A549 (cell line): ENCODE results near the gene TTF1. TPM values are rescaled to one million over a fixed set of nuclear protein-coding genes. Genes with fewer than 3 reads are reported as not detected.

Experiments used
- ATAC-seq, 2 experiments: fragments of 200-7000 bp in 1 of 2; fragments of >200 bp in 1 of 2; cut with Nextera tagmentation in 1 of 2; cut with Tn5 transposase in 1 of 2; 3 replicates each; pipeline versions ENCODE4 v1.8.0 to v1.9.1; 2018 to 2020; ENCODE audit warnings: mild to moderate bottlenecking in 1 of 2, moderate library complexity in 1 of 2
- CTCF ChIA-PET: fragments of 300-600 bp; sonication (Branson Sonifier 250); formaldehyde crosslinking; extraction: SDS; loops from one replicate; lab custom pipeline; 2021; ENCODE audit warnings: antibody characterized with exemption, inconsistent platforms; lab: Yijun Ruan, JAX
- POLR2A ChIA-PET: fragments of 350-600 bp; formaldehyde crosslinking; extraction: SDS; loops from one replicate; lab custom pipeline; 2021; ENCODE audit warnings: antibody characterized with exemption, inconsistent platforms; lab: Yijun Ruan, JAX
- DNase-seq, 2 experiments: peaks; one replicate each; pipeline versions ENCODE4 v3.0.0 to v3.0.0-alpha.2; 2011 to 2016; ENCODE audit warnings: low read depth in 1 of 2, low spot score in 1 of 2
- FAIRE-seq: peaks from 2 replicates; lab custom pipeline; 2011; peaks lifted over from hg19 to GRCh38; lab: Jason Lieb, UNC
- H3K27ac ChIP-seq, 2 experiments: fragments of >200 bp; sonication (Bioruptor Twin); formaldehyde crosslinking; 3 replicates each; pipeline ENCODE4 v1.5.1; 2016 to 2017
- H3K4me1 ChIP-seq: fragments of >200 bp; sonication (Bioruptor Twin); formaldehyde crosslinking; 3 replicates; pipeline ENCODE4 v1.6.1; 2016
- H3K4me2 ChIP-seq: fragments of >200 bp; sonication (Bioruptor Twin); formaldehyde crosslinking; 3 replicates; pipeline ENCODE4 v1.6.1; 2016
- H3K4me3 ChIP-seq: fragments of >200 bp; sonication (Bioruptor Twin); formaldehyde crosslinking; 3 replicates; pipeline ENCODE4 v1.5.1; 2016
- H3K9me3 ChIP-seq: fragments of >200 bp; sonication (Bioruptor Twin); formaldehyde crosslinking; 3 replicates; pipeline ENCODE4 v1.6.1; 2016
- FOSL2 ChIP-seq, 2 experiments: fragments of 450-650 bp in 1 of 2; fragments of >200 bp in 1 of 2; sonication (Bioruptor Twin) in 1 of 2; formaldehyde crosslinking; IDR thresholded peaks; 2 replicates each; pipeline versions ENCODE4 v1.5.0 to v1.6.1; 2016 to 2020; ENCODE audit warnings: mild to moderate bottlenecking in 1 of 2, moderate library complexity in 1 of 2
- GATA3 ChIP-seq: IDR thresholded peaks from 2 replicates; pipeline ENCODE4 v1.6.1; 2012; ENCODE audit warnings: borderline replicate concordance
- JUNB ChIP-seq: fragments of >200 bp; sonication (Bioruptor Twin); formaldehyde crosslinking; IDR thresholded peaks from 2 replicates; pipeline ENCODE4 v1.6.1; 2016
- PHF8 ChIP-seq: fragments of 200-600 bp; sonication (generic); IDR thresholded peaks from 2 replicates; pipeline ENCODE4 v1.6.1; 2016; ENCODE audit warnings: low read depth, mild to moderate bottlenecking, antibody characterized with exemption, moderate library complexity, borderline replicate concordance
- POLR2A ChIP-seq: IDR thresholded peaks from 2 replicates; pipeline ENCODE4 v1.6.1; 2012; ENCODE audit warnings: mild to moderate bottlenecking, low read length
- RAD21 ChIP-seq, 2 experiments: fragments of >200 bp in 1 of 2; sonication (Bioruptor Twin) in 1 of 2; formaldehyde crosslinking in 1 of 2; IDR thresholded peaks in 1 of 2; conservative IDR thresholded peaks in 1 of 2; 2 replicates in 1 of 2; 3 replicates in 1 of 2; pipeline ENCODE4 v1.6.1; 2012 to 2018; ENCODE audit warnings: inconsistent platforms in 1 of 2
- SMC3 ChIP-seq: fragments of >200 bp; sonication (Bioruptor Twin); formaldehyde crosslinking; IDR thresholded peaks from 3 replicates; pipeline ENCODE4 v1.6.1; 2018; ENCODE audit warnings: inconsistent platforms
- TP53 ChIP-seq: fragments of 250-450 bp; sonication (Bioruptor Pico); IDR thresholded peaks from 2 replicates; pipeline ENCODE4 v1.5.0; 2021; ENCODE audit warnings: mild to moderate bottlenecking, moderate library complexity
- WGBS: methylation state at CpG from one replicate; pipeline ENCODE4 v1.1.6; 2017; ENCODE audit errors: missing lambda C conversion rate; 5-methylcytosine and 5-hydroxymethylcytosine counted together
- polyA plus RNA-seq, 4 experiments: library from polyadenylated mRNA; depleted of rRNA in 3 of 4; stranded (reverse); fragments of >200 nt; fragmentation: RNase III in 1 of 4; extraction: RNeasy Plus Mini Kit Qiagen cat#74134 plus additional on column Dnase treatment in 1 of 4; gene quantifications; 2 replicates in 3 of 4; 3 replicates in 1 of 4; pipeline ENCODE4 v1.2.3, GENCODE V29; 2011 to 2017
- TF ChIP-seq, protein P1 (sequence below): fragments of 250-450 bp; sonication (Bioruptor Pico); IDR thresholded peaks from 2 replicates; pipeline ENCODE4 v1.5.0; 2021; ENCODE audit warnings: mild to moderate bottlenecking, moderate library complexity, borderline replicate concordance
- TF ChIP-seq, protein P2 (sequence below): fragments of 450-650 bp; IDR thresholded peaks from 2 replicates; pipeline ENCODE4 v1.6.1; 2014; ENCODE audit warnings: antibody characterized with exemption
- TF ChIP-seq, protein P3 (sequence below): fragments of >200 bp; sonication (Bioruptor Twin); formaldehyde crosslinking; IDR thresholded peaks from 3 replicates; pipeline ENCODE4 v1.5.1; 2016
- TF ChIP-seq, protein P4 (sequence below): fragments of >200 bp; sonication (Bioruptor Twin); formaldehyde crosslinking; IDR thresholded peaks from 3 replicates; pipeline ENCODE4 v1.6.1; 2016

Gene TTF1
- polyA plus RNA-seq, 2 of the 4 experiments (the other 2 are of a cell fraction), result 11.4 to 16.0 TPM

DNA sequence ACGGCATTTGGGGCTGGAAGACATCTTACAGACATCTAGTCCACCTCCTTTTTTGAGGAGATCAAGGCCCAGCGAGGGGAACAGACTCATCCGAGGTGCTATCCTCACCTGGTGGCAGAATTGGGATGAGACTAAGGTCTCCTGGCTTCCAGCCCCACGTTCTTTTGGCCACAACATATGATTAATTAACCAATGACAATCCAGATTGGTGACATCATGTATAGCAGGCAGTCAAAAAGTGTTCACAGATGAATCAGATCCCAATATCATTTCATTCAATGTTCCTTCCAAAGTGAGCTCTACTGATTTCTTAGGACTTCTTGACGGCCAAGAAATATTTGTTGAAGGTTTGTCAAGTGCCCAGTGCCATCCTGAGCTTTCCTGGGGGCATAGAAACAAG is 7.3 kb upstream of the TTF1 start (continued):
- TF ChIP-seq RAD21 (conservative IDR thresholded peaks at IDR 0.05 in 1 of 2, IDR thresholded peaks at IDR 0.05 in 1 of 2) (no peak), TP53 (CRISPR knock-in tag) (no peak), GATA3 (no peak), JUNB (no peak), POLR2A (no peak)
- TF ChIP-seq, protein P1, sequence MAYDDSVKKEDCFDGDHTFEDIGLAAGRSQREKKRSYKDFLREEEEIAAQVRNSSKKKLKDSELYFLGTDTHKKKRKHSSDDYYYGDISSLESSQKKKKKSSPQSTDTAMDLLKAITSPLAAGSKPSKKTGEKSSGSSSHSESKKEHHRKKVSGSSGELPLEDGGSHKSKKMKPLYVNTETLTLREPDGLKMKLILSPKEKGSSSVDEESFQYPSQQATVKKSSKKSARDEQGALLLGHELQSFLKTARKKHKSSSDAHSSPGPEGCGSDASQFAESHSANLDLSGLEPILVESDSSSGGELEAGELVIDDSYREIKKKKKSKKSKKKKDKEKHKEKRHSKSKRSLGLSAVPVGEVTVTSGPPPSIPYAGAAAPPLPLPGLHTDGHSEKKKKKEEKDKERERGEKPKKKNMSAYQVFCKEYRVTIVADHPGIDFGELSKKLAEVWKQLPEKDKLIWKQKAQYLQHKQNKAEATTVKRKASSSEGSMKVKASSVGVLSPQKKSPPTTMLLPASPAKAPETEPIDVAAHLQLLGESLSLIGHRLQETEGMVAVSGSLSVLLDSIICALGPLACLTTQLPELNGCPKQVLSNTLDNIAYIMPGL (CRISPR knock-in tag), result no peak
- TF ChIP-seq, all 56 proteins: peak for 0

DNA sequence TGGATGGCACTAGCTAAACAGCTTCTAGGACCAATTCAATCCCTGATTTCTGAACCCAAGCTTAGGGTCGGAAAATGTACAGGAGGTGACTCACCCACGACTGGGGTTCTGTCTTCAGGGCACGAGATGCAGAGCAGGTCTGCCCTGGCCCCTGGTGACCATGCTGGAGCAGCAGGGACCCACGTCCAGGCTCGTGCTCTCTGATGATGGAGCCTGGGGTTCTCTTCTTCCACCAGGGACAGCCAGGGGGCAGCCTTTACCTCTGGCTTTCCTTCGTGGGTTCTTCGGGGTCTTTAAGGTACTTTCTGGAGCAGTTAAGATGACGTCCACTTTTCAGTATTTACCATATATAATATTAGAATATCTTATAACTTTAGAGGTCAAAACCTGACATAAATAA is 5.4 kb upstream of the TTF1 start:
- POLR2A ChIA-PET, result no interaction called here
- H3K4me2 ChIP-seq, result no peak overlapping the region
- 25% methylated on average over 8 of the region's 8 CpGs for WGBS
- TF ChIP-seq, protein P2, sequence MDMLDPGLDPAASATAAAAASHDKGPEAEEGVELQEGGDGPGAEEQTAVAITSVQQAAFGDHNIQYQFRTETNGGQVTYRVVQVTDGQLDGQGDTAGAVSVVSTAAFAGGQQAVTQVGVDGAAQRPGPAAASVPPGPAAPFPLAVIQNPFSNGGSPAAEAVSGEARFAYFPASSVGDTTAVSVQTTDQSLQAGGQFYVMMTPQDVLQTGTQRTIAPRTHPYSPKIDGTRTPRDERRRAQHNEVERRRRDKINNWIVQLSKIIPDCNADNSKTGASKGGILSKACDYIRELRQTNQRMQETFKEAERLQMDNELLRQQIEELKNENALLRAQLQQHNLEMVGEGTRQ, result no peak
- peak; percentile 15 to 26; a peak in 1 of 5 replicates for TF ChIP-seq RAD21 (conservative IDR thresholded peaks at IDR 0.05 in 1 of 2, IDR thresholded peaks at IDR 0.05 in 1 of 2)
- TF ChIP-seq, protein P3, sequence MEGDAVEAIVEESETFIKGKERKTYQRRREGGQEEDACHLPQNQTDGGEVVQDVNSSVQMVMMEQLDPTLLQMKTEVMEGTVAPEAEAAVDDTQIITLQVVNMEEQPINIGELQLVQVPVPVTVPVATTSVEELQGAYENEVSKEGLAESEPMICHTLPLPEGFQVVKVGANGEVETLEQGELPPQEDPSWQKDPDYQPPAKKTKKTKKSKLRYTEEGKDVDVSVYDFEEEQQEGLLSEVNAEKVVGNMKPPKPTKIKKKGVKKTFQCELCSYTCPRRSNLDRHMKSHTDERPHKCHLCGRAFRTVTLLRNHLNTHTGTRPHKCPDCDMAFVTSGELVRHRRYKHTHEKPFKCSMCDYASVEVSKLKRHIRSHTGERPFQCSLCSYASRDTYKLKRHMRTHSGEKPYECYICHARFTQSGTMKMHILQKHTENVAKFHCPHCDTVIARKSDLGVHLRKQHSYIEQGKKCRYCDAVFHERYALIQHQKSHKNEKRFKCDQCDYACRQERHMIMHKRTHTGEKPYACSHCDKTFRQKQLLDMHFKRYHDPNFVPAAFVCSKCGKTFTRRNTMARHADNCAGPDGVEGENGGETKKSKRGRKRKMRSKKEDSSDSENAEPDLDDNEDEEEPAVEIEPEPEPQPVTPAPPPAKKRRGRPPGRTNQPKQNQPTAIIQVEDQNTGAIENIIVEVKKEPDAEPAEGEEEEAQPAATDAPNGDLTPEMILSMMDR, result peak; percentile 31; the same call in 1 of the 3 replicates
- no peak for TF ChIP-seq FOSL2 (IDR thresholded peaks at IDR 0.05)
- TF ChIP-seq FOSL2 (CRISPR knock-in tag; IDR thresholded peaks at IDR 0.05), result 0 out of 2 replicates have a peak, but pooled peaks have one; percentile 37
- ATAC-seq (peak in 1 of 2 experiments; percentile 16; a peak in 1 of 6 replicates), DNase-seq (peak in 1 of 2 experiments; percentile 27), FAIRE-seq (no peak)
- H3K4me1 ChIP-seq, result peaks cover 6% of the 10 kb centered on the region; the same call in 1 of the 3 replicates
- no peak overlapping the region for H3K27ac ChIP-seq
- H3K9me3 ChIP-seq, result peaks cover 15% of the 10 kb centered on the region
- CTCF ChIA-PET, result interaction anchor here (0.6 to 3.8 kb wide), 10 partner anchors 20 to 561 kb away, joined by 3 to 28 read pairs (median 4); no protein-coding TSS in a partner anchor
- H3K4me3 ChIP-seq, result no peak overlapping the region

DNA sequence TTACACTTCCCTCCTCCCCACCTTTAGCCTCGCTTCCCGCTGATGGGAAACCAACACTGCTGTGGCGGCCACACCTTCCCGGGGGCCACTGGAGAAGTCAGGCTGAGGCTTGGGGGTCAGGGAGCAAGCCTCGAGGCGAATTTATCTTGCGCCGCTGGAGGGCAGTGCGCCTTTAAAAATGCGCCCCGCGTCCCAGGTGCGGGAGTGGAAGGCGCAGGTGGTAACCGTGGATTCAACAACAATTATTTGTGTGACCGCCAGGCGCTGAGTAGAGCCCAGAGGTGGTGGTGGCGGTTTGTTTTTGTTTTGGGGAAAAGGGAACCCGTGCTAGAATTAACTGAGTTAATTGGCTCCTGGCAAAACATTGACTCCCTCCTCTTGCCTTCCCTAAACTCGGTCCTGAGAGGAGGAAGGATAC is 4.5 kb upstream of the TTF1 start:
- Histone ChIP-seq H3K27ac (no peak overlapping the region), H3K9me3 (peaks cover 15% of the 10 kb centered on the region), H3K4me1 (peaks cover 8% of the 10 kb centered on the region; the same call in 1 of the 3 replicates), H3K4me2 (peak overlapping the region; percentile 92), H3K4me3 (no peak overlapping the region; the same call in 2 of the 3 replicates)
- no peak for FAIRE-seq
- DNase-seq, result peak; percentile 69 to 73
- ChIA-PET POLR2A (no interaction called here), CTCF (interaction anchor here (1.0 to 1.7 kb wide), 7 partner anchors 70 to 192 kb away, joined by 3 to 12 read pairs (median 3); no protein-coding TSS in a partner anchor)
- WGBS, result 3% methylated on average over 20 of the region's 20 CpGs
- TF ChIP-seq, protein P3, result peak; percentile 76
- peak; percentile 88 to 90 for TF ChIP-seq RAD21 (conservative IDR thresholded peaks at IDR 0.05 in 1 of 2, IDR thresholded peaks at IDR 0.05 in 1 of 2)
- TF ChIP-seq, protein P4, sequence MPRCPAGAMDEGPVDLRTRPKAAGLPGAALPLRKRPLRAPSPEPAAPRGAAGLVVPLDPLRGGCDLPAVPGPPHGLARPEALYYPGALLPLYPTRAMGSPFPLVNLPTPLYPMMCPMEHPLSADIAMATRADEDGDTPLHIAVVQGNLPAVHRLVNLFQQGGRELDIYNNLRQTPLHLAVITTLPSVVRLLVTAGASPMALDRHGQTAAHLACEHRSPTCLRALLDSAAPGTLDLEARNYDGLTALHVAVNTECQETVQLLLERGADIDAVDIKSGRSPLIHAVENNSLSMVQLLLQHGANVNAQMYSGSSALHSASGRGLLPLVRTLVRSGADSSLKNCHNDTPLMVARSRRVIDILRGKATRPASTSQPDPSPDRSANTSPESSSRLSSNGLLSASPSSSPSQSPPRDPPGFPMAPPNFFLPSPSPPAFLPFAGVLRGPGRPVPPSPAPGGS, result no peak
- peak; percentile 68 for TF ChIP-seq SMC3
- TF ChIP-seq POLR2A, result no peak
- no peak for TF ChIP-seq PHF8
- peak; percentile 61 to 77 for ATAC-seq
